ENCODE measurements around the gene RTN4. TPM values are rescaled to one million over a fixed set of nuclear protein-coding genes. Genes with fewer than 3 reads are reported as not detected.
"Not testable (repeated sequence)": the region's sequence is repeated elsewhere in the genome, so short reads cannot be mapped to it uniquely, and the experiment has no call there.

RTN4 gene
- total RNA-seq, 4 donors from 2014 or later, result 249 to 292 (median 276) TPM

DNA sequence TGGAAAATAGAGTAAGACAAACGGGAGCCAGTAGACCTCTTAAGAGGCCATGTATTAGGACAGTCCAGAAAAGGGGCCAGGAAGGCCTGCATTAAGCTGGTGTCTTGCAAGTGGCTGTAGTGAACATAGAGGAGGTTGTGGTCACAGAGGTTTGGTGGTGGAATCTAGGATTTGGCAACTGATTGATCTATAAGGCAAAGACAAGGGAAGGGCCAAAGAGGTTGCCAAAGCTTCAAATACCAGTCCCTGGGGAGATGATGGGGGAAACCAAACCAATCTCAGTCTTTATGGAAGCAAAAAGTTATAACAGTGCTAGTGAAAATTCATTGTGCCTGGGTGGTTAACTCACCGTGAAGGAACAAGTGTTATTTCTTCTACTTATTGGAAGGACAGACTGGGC lies 28.7 kb upstream of the RTN4 start:
- no peak overlapping the region for H3K4me3 ChIP-seq (ENCODE audit: low read depth, poor library complexity, severe bottlenecking)
- WGBS, 2 donors, result 91 to 94% methylated on average over 2 of the region's 2 CpGs
- no peak for TF ChIP-seq POLR2A (IDR thresholded peaks at IDR 0.05)
- TF ChIP-seq, protein P1, sequence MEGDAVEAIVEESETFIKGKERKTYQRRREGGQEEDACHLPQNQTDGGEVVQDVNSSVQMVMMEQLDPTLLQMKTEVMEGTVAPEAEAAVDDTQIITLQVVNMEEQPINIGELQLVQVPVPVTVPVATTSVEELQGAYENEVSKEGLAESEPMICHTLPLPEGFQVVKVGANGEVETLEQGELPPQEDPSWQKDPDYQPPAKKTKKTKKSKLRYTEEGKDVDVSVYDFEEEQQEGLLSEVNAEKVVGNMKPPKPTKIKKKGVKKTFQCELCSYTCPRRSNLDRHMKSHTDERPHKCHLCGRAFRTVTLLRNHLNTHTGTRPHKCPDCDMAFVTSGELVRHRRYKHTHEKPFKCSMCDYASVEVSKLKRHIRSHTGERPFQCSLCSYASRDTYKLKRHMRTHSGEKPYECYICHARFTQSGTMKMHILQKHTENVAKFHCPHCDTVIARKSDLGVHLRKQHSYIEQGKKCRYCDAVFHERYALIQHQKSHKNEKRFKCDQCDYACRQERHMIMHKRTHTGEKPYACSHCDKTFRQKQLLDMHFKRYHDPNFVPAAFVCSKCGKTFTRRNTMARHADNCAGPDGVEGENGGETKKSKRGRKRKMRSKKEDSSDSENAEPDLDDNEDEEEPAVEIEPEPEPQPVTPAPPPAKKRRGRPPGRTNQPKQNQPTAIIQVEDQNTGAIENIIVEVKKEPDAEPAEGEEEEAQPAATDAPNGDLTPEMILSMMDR (IDR thresholded peaks at IDR 0.05), result no peak
- no peak for DNase-seq (ENCODE audit: low spot score in 2 of 2)
- intact Hi-C loops (cut with DNase I; ENCODE audit: low total_unique reads), result no loop called here

DNA sequence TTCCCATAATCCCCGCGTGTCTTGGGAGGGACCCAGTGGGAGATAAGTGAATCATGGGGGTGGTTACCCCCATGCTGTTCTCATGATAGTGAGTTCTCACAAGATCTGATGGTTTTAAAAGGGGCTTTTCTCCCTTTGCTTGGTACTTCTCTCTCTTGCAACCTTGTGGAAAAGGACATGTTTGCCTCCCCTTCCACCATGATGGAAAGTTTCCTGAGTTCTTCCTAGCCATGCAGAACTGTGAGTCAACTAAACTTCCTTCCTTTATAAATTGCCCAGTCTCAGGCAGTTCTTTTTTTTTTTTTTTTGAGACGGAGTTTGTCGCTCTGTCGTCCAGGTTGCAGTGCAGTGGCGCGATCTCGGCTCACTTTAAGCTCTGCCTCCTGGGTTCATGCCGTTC lies 26.5 kb upstream of the RTN4 start:
- no peak overlapping the region for H3K4me3 ChIP-seq (ENCODE audit: low read depth, poor library complexity, severe bottlenecking)
- WGBS, 2 donors, result 89 to 96% methylated on average over 9 of the region's 9 CpGs
- TF ChIP-seq, protein P1 (IDR thresholded peaks at IDR 0.05), result no peak
- TF ChIP-seq POLR2A (IDR thresholded peaks at IDR 0.05), result no peak
- intact Hi-C loops (cut with DNase I; ENCODE audit: low total_unique reads), result no loop called here
- DNase-seq (ENCODE audit: low spot score in 2 of 2), result no peak

DNA sequence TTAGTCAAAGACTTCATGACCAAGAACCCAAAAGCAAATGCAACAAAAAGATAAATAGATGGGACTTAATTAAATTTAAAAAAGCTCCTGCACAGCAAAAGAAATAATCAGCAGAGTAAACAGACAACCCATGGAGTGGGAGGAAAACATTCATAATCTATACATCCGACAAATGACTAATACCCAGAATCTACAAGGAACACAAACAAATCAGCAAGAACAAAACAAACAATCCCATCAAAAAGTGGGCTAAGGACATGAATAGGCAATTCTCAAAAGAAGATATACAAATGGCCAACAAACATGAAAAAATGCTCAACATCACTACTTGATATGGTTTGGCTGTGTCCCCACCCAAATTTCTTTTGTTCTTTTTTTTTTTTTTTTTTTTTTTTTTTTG lies 25.8 kb upstream of the RTN4 start:
- H3K4me3 ChIP-seq (ENCODE audit: low read depth, poor library complexity, severe bottlenecking); DNase-seq (ENCODE audit: low spot score in 2 of 2); intact Hi-C loops (cut with DNase I; ENCODE audit: low total_unique reads): not testable (repeated sequence)
- WGBS, 2 donors, result 82 to 93% methylated on average over 1 of the region's 1 CpG

DNA sequence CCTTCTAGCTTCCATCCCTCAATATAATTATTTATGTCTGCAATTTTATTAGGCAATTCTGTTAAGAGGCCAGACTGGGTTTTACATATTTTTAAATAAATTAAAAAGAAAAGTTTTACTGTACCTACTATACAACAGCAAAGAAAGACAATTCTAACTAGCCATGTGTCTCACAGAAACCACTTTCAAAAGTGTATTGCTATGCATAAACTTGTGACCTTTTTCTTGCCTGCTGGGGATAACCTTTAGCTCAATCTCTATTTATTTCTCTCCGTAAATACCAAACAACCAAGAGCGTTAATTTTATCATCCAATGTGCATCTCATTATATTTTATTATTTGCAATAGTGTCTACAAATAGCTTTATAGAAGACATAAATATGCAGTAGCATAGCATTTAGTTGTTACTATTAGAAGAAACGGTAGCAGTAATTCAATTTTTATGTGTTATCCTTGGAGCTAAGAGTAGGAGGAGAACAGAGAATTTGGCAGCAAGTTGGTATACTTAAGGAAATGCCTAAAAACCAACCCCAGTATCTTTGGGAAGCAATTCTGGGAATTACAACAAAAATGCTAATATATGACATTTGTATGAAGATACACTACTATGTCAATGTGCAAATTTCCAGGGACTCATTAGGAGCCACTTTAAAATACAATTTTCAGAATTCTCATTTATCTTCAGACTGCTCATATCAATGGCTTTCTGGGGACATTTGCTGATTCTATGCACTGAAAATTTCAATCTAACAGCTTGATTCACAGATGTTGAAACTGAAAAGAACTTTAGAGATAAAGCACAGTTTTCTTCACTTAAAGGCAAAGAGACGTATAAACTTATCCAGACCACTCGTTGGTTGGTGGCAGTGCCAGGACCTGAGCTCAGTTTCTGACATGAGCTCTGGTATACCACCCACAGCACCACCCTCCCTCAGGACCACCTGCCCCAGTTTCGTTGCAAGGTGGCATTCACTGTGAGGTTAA lies 23.0 kb upstream of the RTN4 start:
- WGBS, 2 donors, result 76 to 84% methylated on average over 6 of the region's 6 CpGs
- intact Hi-C loops (cut with DNase I; ENCODE audit: low total_unique reads), result no loop called here
- TF ChIP-seq, protein P1 (IDR thresholded peaks at IDR 0.05), result no peak
- no peak for TF ChIP-seq POLR2A (IDR thresholded peaks at IDR 0.05)

DNA sequence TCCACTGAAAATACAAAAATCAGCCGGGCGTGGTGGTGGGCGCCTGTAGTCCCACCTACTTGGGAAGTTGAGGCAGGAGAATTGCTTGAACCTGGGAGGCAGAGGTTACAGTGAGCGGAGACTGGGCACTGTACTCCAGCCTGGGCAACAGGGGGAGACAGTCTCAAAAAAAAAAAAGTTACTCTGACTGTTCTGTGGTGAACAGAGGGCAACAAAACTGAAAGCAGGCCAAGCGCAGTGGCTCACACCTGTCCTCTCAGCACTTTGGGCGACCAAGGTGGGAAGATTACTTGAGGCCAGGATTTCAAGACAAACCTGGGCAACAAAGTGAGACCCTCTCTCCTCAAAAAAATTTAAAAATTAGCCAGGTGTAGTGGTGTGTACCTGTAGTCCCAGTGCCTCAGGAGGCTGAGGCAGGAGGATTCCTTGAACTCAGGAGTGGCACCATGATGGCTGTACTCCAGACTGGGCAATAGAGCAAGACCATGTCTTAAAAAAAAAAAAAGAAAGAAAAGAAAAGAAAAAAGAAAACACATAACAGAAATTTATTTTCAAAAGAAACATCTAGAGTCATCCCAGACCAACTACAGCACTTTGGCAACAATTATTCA lies 13.6 kb upstream of the RTN4 start:
- no peak for DNase-seq (ENCODE audit: low spot score in 2 of 2)
- intact Hi-C loops (cut with DNase I; ENCODE audit: low total_unique reads), result no loop called here
- H3K4me3 ChIP-seq (ENCODE audit: low read depth, poor library complexity, severe bottlenecking), result no peak overlapping the region
- WGBS, 2 donors, result 94 to 98% methylated on average over 6 of the region's 6 CpGs
- TF ChIP-seq, protein P1 (IDR thresholded peaks at IDR 0.05), result no peak
- TF ChIP-seq POLR2A (IDR thresholded peaks at IDR 0.05), result no peak

More for the DNA sequence above, 23.0 kb upstream of the RTN4 start:
- no peak for DNase-seq (ENCODE audit: low spot score in 2 of 2)
- H3K4me3 ChIP-seq (ENCODE audit: low read depth, poor library complexity, severe bottlenecking), result no peak overlapping the region

DNA sequence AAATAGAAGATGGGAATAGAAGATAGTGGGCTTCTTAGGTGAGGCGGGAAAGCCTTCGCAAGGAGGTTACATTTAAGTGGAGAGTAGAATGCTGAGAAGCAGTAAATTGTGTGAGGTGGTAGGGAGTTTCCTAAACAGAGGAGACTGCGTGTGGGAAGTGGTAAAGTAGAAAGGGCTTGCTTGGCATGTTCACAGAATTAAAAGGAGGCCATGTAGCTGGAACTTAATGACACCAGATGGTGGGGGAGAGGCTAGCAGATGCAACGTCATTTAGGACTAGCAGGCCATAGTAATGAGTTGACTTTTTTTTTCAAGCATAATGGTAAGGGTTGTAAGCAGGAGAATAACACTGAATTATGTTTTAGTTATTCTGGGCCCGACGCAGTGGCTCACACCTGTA lies 13.0 kb upstream of the RTN4 start:
- H3K4me3 ChIP-seq (ENCODE audit: low read depth, poor library complexity, severe bottlenecking), result no peak overlapping the region
- TF ChIP-seq, protein P1 (IDR thresholded peaks at IDR 0.05), result no peak
- TF ChIP-seq POLR2A (IDR thresholded peaks at IDR 0.05), result no peak
- WGBS, 2 donors, result 77 to 80% methylated on average over 6 of the region's 6 CpGs
- intact Hi-C loops (cut with DNase I; ENCODE audit: low total_unique reads), result no loop called here
- no peak for DNase-seq (ENCODE audit: low spot score in 2 of 2)
